Transverse colon (tissue), 3 donors: ENCODE results near the gene ZNF576.

ENCODE experiments used
- CTCF ChIP-seq, 5 experiments: fragments of 200-600 bp in 3 of 5; fragments of 450-650 bp in 2 of 5; sonication (generic) in 3 of 5; IDR thresholded peaks; 1 replicate in 2 of 5; 2 replicates in 3 of 5; pipeline ENCODE4 v1.5.1; 2016 to 2017; ENCODE audit warnings: antibody characterized with exemption in 5 of 5, inconsistent platforms in 3 of 5, mild to moderate bottlenecking in 2 of 5, moderate library complexity in 1 of 5
- EP300 ChIP-seq: sonication (generic); formaldehyde crosslinking; IDR thresholded peaks from one replicate; pipeline ENCODE4 v1.6.1; 2017; ENCODE audit warnings: antibody characterized with exemption, low read depth
- POLR2A ChIP-seq: fragments of 450-650 bp; IDR thresholded peaks from one replicate; pipeline ENCODE4 v1.6.1; 2016; ENCODE audit warnings: antibody characterized with exemption, mild to moderate bottlenecking, moderate library complexity

- TF ChIP-seq CTCF (IDR thresholded peaks at IDR 0.05) = no peak
- TF ChIP-seq EP300 = no peak
- no peak for TF ChIP-seq POLR2A
Observed at GRCh38 chr19:43626838-43627237, 30.4 kb downstream of the ZNF576 start.
